Activated CD4-positive, alpha-beta T cell treated with anti-CD3 and anti-CD28 coated beads, Interleukin-2, Interleukin-4, amounts not matched to agents 100 ng/mL and 50 ng/mL, durations not matched to agents 16 hours and 8 hours (primary cell): Measurements from ENCODE around the gene TNRC6B.
A peak's percentile ranks its signal among the peaks of the same experiment; 100 is the strongest.

ENCODE experiments used
- DNase-seq: peaks from one replicate; pipeline ENCODE4 v3.0.0-alpha.2; 2020; ENCODE audit warnings: low spot score

Gene TNRC6B

DNA sequence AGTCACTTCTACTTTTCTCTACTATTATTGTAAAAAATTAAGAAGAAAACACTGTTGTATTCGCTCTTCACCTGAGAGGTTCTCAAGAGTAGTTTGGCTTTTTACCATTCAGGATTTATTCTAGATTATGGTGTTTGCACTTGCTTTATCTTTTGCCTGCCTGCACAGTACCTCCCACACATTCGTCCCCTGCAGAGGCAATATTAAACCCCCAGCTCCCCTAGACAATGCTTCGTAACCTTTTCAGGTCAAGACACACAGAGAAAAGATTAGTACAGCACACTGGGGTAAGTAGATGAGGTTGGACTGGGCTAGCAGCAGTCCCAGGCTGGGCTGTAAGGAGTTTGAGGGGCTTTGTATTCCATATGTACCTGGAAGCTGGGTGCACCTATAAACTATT lies 62.4 kb downstream of the TNRC6B start:
- no peak for DNase-seq

DNA sequence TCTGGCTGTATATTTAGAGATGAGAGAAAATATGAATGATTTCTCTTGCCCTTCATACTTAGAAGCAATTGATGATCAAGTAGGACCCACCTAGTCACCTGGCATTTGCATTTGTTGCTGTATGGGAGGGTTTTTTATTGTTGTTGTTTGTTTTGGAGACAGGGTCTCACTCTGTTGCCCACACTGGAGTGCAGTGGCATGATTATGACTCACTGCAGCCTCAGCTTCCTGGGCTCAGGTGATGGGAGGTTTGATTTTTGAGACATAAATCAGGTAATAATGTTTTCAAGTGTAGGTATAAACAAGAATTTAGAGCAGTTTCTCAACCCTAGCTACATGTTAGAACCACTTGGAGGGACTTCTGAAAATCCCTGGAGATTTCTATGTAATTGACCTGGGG lies 63.0 kb downstream of the TNRC6B start:
- no peak for DNase-seq

DNA sequence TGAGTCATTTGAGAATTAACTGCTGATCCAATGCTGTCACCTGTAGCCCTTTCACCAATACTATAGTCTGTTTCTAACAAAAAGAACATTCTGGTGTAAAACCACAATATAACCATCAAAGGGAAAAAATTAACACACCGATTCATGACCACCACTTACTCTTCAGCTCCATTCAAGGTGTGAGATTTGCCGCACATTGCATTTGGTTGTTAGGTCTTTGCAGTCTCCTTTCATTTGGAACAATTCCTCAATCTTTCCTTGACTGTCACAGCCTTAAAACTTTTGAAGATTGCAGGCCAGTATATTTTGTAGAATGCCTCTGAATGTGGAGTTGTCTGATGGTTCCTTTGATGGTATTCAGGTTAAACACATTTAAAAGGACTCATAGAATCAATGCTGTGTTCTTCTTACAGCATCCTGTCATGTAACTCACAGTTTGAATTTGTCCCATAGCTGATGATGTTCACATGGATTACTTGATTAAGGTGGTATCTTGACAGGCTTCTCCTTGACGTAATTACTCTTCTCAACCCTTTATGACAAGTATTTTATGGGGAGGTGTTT lies 63.6 kb downstream of the TNRC6B start:
- DNase-seq = peak; percentile 55

DNA sequence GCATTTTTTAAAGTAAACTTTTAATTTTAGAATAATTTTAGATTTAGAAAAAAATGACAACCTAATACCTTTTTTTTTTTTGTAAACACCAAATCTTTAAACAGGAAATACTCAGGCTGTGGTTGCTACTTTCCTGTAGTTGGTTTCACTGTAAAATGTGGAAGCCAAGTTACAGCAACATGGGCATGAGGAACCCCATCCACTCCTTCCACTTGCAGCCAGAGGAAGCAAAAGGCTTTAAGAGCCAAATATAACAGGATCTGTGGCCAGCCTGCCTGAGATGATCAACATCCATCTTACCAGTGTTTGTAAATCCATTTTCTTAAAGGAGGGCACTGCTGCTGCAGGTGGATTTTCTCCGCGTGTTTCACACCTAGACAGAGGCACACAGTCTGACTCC lies 66.2 kb downstream of the TNRC6B start:
- no peak for DNase-seq

DNA sequence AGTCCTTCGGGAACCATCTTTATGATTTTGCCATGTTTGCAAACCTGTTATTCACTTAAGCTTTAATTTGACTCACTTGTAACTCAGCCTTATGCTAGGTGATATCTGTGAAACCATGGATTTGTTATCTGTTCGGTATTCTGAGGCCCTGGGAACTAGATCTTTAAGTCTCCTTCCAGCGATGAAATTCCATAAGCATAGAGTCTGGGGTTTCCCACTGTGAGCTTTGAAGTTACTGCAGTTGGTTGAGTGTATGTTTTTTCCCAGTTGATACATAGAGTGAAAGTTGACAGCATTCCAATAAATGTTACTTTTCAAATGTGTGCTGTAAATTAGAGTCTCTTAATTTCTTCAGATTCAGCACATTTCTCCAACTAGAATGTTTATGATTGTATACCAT lies 66.9 kb downstream of the TNRC6B start:
- no peak for DNase-seq

DNA sequence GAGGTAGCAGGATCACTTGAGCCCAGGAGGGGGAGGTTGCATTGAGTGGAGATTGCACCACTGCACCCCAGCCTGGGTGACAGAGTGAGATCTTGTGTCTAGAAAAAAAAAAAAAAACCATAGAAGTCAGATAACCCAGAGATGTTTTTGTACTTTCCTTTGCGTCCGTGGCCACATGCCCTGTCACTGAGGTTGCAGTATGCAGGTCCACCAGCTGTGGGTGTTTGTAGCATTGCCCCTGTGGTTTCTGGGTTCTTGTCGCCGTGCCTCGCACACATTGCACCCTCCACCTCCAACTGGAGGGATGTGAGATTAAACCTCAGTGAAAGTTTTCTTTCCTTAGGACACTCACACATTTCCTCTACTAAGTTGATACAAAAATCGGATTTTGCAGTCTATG lies 70.3 kb downstream of the TNRC6B start:
- peak; percentile 55 for DNase-seq

DNA sequence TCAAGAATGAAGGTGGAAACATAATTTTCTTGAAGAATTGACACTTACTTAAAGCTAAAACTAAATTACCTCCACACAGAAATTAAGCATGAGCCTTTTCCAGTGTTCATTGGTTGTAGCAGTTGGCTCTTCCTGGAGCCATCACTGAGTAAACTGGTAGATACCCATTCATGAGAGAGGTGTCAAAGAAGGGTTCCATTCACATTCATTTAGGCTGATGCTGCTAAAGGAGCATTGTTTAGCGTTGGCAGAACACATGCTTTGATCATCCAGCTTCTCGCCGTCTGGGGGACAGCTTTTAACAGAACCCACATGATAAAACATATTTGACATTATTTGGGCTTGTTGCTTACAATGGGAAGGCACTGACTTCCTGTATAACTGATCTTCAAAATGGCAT lies 71.6 kb downstream of the TNRC6B start:
- no peak for DNase-seq

DNA sequence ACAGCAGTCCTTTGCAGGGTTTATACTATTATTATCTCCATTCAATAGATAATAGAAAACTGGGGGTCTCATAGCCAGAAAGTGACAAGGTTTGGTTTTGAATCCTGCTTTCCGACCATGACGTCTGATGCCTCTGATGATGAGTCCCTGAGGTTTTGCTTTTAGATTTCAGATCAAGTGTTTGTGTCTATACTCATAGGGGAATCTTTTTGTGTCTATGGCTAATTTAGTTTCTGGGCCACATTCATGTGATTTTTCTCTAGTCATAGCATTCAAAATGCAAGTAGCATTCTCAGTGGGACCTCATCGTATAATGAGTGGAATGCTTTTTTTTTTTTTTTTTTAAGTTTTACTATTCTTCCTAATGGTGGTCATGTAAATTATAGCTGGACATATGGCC lies 72.9 kb downstream of the TNRC6B start:
- DNase-seq = peak; percentile 81

DNA sequence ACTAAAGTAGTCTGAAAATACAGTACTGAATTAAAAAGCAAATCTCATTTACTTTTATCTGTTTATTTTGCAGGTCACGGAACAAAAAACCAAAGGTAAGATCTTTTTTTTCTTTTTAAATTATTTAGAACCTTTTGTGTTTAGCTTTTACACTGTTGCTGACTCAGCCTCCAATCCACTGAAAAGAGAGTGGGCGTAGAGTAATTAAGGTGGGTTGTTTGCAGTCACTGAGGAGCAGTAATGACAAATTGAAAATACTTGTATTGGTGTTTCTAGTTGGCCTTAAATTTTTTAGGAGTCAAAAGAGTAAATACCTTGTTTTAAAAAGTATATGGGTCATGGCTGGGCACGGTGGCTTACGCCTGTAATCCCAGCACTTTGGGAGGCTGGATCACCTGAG lies 73.4 kb downstream of the TNRC6B start:
- DNase-seq = no peak

DNA sequence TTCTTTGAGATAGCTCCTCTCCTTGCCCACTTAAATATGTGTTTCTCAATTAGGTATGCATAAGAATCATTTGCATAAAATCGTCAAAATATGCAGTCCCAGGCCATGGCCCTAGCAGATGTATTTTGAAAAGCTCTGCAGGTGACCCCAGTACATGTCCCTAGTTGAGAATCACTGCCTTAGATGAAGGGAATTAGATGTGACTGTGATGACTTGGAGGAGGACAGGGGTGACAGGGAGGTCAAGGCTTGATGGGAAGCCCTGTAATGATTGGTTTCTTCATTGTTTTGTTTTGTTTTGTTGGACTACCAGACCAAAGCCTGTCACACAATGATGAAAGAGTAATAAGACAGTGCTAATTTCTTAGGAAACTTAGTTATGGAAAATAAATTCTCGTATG lies 74.4 kb downstream of the TNRC6B start:
- DNase-seq = no peak

DNA sequence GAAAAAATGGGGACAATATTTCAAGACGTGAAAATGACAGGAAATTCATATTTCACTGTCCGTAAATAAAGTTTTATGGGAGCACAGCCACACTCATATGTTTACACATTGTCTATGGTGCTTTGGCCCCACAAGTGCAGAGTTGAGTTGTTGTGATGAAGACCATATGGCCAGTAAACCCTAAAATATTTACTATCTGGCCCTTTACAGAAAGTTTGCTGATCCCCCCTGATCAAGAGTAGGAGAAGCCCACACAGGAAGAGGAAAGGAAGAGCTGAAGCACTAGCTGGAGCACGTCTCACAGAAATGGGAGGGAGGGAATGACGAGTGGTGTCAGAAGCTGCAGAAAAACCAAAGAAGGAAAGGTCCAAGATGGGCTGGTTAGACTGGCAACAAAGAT lies 78.8 kb downstream of the TNRC6B start:
- DNase-seq = no peak

DNA sequence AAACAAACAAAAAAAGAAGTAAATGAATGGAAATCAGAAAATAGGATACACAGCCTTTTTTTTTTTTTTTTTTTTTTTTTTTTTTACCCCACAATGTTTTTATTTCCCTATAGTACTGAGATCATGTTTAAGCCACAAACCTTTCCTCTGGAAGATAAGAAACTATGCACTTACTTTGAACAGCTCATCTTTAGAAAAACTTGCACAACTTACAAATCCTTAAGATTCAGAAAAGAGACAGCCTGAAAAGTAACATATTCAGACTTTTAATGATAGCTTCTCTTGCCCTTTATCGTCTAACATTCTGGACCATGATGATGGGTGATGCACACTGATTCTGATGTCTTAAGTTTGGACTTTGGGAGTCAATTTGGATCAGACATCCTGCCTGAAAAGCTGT lies 80.3 kb downstream of the TNRC6B start:
- DNase-seq = no peak

DNA sequence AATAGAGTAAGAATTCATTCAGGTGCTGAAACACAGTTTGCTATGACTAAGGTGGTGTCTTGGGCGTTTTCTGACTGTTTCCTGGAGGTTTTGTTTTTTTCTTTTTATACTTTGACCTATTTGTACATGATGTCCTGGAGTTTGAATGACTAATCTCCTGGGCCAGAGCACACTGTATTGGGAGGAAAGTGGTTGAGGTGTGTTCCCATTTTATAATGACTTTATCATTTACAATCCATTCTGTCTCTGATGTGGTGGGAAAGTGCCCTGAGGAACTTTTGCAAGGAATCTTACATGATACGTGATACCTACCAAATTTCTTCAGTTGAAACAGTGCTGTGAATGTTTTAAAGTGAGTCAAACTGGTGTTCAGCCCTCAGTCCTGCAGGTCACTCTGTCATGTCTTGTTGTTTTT lies 80.8 kb downstream of the TNRC6B start:
- peak; percentile 38 for DNase-seq

DNA sequence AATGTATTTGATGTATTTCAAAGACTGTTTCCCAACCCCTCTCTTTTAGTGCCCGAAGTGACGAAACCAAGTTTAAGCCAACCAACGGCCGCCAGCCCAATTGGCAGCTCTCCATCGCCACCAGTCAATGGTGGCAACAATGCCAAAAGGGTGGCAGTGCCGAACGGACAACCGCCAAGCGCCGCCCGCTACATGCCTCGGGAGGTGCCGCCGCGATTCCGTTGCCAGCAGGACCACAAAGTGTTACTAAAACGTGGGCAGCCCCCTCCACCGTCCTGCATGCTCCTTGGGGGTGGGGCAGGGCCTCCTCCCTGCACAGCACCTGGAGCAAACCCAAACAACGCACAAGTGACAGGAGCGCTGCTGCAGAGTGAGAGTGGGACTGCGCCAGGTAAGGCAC lies 84.1 kb downstream of the TNRC6B start:
- DNase-seq = no peak

DNA sequence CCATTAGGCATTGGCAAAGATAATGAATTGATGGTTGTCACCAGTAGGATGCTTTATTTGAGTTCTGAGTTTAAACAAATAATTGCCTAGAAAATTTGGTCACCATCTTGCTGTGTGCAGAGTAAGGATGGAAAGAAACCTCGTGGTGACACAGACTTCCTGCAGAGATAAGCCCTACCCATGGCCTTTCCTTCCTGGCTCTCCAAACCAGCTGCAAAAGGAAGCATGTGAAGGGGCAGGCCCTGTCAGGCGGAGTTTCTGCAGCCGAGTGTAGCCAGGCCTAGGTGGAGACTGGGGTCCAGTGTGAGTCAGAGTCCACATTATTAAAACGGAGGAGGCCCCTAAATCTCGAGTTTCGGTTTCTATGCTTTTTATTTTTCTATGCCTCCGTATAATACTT lies 85.5 kb downstream of the TNRC6B start:
- DNase-seq = no peak

DNA sequence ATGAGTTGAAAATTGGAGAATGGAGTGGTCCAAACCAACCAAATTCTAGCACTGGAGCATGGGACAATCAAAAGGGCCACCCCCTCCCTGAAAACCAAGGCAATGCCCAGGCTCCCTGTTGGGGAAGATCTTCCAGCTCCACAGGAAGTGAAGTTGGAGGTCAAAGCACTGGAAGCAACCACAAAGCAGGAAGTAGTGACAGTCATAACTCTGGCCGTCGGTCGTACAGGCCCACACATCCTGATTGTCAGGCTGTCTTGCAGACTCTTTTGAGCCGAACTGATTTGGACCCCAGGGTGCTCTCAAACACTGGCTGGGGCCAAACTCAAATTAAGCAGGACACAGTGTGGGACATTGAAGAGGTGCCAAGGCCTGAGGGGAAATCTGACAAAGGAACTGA lies 88.1 kb downstream of the TNRC6B start:
- no peak for DNase-seq

DNA sequence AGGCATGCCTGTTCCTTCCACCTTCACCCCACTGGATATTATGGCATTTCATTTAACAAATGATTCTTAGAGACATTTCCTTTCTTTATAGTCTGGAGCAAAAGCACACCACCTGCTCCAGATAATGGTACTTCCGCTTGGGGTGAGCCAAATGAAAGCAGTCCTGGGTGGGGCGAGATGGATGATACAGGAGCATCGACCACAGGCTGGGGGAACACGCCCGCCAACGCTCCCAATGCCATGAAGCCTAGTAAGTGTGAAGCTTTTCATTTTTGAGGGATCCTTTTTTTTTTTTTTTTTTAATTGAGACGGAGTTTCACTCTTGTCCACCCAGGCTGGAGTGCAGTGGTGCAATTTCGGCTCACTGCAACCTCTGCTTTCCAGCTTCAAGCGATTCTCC lies 92.3 kb downstream of the TNRC6B start:
- DNase-seq = no peak

DNA sequence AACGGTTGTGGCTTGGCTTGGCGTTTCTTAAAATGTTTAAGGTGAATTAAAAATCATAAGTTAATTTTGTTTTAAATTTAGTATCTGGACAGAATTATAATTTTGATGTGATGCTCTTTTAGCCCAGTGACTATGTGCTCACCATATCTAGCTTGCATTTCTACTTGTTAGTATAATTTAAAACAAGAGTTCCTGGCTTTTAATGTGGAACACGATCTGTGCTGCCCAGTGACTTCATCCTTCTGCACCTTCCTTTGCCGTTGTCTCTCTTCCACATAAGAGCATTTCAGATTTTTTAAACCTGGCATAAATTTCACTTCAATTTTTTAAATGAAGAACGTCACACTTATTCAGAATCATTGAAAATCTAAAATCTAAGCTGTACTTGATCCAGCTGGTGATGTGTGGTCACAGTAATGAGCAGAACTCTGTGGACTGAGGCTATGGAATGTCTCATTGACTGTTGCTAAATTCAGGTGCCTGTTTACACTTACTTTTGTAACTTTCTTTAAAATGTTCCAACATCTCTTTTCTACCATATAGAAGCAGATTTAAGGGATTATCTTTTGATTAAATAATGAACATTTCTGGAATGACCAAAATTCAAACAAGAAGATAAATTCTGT lies 93.1 kb downstream of the TNRC6B start:
- no peak for DNase-seq

DNA sequence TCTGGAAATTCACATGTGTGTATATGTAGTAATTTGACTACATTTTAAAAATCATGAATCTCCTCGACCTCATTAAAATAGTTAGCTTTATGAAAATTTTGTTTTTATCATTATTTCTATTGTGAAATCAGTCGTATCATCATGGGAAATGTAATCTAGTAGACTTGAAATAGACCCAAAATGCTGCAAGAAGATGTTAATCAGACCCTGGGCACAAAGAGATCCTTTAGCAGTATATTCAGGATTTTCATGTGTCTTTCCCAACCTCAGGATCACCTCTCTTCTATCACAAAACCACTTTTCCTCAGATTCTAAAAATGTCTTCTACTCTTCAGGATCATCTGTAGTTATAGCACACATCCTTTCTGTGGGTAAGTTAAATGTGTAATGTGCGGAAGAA lies 93.7 kb downstream of the TNRC6B start:
- no peak for DNase-seq

DNA sequence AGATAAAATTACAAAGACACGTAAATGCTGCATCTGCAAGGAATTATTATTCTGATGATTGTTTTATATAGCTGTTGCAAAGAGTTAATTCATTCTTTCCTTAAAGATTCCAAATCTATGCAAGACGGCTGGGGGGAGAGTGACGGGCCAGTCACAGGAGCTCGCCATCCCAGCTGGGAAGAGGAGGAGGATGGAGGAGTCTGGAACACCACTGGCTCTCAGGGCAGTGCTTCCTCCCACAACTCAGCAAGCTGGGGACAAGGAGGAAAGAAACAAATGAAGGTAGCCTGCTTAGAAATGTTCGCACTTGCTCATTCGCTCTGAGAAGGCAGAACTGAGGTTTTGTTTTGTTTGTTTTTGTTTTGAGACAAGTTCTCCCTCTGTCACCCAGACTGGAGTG lies 95.6 kb downstream of the TNRC6B start:
- no peak for DNase-seq

DNA sequence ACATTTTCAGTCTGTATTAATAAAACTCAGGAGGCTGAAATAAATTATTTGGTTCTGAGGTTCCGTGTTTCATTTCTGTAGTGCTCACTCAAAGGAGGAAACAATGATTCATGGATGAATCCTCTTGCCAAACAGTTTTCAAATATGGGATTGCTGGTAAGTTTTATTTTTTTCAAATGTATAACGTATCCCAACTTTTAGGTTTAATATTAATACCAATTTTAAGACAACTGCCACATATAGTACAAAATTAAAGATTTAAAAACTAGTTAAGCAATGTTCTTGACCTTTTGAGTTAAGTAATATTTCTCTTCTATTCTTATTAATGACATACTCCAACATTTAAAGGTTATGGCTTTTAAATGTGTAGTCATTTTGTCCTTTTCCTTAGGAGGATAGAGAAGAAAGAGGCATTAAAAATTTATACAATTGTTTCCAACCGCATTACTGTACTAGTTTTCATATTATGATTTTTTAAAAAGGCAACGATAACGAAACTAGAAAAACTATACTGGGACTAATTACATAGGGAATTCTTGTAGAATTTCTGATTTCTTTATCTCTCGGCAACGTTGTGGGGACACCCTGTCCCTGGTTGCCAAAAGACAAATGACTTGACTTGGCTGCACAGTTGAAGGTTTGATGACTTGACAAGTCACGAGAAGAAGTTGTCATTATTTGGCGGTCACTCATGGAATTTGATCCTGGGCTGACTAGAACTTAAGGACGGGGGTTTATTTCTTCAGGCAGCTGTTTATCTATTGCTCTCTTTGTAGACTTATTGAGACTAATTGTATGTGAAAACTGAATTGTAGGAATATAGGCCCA lies 99.5 kb downstream of the TNRC6B start:
- no peak for DNase-seq

DNA sequence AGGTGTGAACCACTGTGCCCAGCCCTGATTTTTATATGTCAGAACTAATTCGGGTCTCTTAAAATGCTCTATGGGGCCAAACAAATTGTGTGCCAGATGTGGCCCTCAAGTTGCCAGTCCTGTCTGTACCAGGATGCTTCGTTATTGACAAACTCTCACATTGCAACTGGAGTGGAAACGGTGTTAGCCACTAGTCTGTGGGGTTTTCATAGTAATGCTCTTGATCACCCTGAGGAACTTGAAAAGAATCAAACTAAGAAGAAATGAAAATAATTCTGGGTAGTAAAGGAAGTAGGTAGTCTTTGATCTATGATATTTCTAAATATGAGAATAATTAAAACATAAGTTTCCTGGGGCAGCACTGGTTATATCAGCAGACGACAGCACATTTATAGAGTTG lies 101.3 kb downstream of the TNRC6B start:
- no peak for DNase-seq

DNA sequence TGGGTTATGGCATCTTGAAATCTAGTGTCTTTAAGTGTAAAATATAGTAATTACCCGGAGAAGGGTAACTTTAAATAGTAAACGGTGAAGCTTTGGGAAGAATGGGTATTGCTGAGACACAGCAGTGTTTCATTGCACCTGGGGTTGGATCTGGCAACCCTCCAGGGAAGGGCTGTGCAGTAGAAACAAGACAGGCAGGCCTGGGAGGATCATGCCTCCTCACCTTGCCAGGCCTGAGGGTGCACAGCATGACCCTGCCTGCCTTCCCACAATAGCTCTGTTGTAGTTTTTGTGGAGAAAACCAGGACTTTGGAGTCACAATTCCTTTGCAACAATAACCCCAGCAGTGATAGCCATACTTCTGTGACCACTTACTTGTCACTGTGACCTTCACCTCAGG lies 104.0 kb downstream of the TNRC6B start:
- no peak for DNase-seq

DNA sequence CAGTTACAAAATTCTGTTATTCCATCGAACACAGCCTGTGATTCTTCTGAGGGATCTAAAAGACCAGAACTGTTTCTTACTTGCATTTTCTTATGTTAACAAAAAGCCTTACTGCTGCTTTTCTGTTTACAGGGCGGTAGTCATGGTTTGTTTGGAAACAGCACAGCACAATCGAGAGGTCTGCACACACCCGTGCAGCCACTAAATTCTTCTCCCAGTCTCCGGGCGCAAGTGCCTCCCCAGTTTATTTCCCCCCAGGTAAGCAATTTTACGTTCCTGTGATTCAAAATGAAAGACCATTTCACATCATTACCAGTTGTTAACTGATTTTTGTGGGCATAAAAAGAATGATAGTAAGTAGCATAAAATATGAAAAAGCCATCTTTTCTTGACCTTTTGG lies 107.8 kb downstream of the TNRC6B start:
- DNase-seq = peak; percentile 77
